Measurements from ENCODE around the gene RRP1.

RRP1 gene

GRCh38 chr21:43759651-43760050 lies 29.7 kb upstream of the RRP1 start:
- DNase-seq, result no peak

DNA sequence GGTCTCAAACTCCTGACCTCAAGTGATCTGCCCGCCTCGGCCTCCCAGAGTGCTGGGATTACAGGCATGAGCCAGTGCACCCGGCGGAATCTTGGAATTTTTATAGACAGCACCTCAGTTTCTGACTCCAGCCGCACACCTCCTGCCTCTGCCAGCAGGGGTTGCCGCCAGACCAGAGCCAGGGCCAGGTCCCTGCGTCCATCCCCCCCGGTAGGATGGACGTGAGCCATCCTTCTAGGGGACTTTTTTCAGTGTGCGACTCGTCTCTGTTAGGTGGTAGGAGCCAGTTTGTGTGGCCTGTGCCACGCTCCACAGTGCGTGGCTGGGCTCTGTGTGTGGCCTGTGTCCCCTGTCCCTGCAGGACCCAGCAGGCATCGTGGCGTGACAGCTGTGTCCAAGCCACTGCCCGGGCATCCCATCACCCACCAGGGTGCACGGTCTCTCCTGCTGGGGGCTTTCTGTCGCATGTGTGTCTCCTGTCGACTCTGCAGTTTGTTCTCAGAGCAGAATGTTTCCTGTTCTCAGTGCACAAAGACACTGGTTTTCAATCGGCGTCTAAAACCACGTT lies 28.9 kb upstream of the RRP1 start:
- DNase-seq, result no peak

GRCh38 chr21:43761886-43762285 lies 27.5 kb upstream of the RRP1 start:
- DNase-seq, result no peak

DNA sequence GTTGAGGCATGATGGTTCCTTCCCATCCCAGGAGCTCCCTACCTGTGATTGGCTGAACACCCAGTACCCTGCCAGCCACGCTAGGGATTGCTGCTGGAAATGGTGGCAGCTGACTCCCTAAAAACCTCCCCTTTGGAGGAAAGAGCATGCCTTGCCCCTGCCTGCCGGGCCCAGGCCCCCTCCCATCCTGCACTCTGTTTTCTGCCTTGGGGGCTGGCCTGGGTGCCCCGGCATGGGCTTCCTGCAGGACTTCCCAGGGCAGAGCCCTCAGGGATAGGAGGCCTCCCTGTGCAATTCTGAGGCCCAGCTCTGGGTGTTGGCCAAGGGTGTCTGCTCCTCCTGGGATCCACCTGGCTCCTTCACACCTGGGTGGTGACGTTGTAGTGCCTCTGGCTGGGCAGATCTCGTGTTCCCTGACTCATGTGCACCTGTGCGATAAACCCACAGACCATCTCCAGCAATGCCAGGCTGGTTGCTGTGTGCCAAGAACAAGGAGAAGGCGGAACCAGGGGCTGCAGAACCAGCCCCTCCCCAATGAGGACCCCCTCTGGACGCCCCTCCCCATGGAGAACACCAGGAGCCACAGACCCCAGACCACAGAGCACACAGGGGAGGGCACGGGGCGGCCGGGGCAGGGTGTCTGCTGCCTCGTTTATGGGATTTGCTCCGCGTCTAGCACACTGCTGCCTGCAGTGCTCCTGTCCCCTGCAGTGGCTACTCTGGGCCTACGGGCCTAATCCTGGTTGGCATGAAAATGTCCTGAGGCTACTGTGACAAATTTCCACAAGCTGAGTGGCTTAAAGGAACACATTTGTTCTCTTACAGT lies 26.9 kb upstream of the RRP1 start:
- DNase-seq, result no peak

DNA sequence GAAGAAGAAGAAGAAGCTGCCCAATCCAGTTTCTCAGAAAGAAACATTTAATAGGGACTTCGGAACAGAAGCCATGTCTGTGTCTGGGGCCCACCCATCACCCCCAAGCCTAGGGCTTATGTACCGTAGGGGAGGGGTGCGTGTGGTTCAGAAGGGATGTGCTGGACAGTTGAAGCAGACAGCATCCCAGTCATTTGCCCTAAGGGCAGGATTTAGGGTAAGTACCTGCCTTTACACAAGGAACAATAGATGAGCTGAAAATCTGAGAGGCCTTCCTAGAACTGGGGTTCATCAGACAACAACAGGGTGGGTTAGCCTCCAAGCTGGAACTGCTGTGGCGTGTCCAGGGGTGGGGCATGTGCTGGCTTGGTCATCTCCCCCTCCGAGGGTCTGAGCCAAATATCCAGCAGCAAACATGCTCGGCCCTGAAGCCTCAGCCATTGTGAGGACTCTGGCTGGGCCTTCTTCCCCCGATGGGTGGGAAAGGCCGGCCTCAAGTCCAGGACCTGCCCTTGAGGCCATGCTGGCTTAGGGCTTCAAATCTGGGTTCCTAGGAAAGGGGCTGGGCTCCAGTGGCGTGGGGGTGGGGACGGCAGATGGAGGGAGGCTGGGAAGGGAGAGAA lies 25.4 kb upstream of the RRP1 start:
- no peak for DNase-seq

GRCh38 chr21:43764576-43765495 lies 24.5 kb upstream of the RRP1 start:
- DNase-seq, result no peak

DNA sequence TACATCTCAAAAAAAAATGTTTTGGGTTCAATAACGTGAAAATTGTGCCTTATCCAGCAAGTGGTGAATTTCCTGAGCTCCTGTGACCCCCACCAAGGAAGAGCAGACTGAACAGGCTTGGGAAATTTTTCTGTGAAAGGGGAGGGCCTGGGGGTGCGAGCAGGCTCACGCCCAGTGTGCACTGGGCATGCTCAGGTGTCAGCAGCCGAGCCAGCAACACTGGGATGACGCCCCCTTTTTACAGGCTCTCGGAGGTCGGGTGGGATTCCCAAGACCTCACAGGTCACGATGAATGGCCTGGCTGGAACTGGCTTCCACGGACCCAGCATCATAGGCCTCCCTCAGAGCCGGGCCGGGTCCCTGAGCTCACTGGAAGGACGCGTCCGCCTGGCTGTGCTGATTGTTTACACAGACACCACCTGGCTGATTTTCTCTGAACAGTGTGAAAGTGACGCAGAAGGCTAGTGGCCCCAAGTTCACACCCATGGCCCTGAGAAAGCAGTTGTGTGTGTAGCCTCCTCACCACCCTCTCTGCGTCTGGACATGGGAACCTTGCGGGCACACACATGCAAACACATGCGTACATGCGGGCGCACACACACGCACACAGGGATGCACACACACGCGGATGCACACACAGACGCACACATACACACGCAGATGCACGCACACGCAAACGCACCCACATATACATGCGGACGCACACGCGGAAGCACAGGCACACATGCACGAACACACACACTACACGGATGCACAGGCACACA lies 22.5 kb upstream of the RRP1 start:
- no peak for DNase-seq

DNA sequence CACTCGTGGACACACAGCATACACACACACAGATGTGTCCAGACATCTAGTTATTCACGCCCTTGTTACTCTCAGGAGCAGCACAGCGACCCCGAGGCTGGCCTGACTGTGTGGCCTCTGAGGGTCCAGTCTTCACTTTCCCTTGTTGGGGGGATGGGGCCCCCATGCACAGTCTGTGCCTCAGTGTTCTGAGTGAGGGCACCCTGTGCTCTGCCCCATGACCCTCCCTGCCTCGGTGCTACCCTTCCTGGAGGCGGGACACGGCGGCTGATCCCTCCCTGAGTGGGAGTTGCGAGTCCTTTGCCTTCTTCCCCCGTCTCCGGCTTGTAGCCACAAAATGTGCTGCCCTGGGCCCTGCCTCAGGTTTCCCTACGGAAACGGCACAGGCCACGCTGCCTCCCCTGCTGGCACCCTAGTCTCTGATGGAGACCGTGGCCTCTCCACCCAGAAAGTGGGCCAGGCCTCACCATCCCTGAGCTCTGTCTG lies 21.8 kb upstream of the RRP1 start:
- no peak for DNase-seq

- DNase-seq, result no peak
These were observed 21.2 kb upstream of the RRP1 start for GRCh38 chr21:43767984-43768867.

GRCh38 chr21:43768868-43769167 lies 20.6 kb upstream of the RRP1 start:
- no peak for DNase-seq

DNA sequence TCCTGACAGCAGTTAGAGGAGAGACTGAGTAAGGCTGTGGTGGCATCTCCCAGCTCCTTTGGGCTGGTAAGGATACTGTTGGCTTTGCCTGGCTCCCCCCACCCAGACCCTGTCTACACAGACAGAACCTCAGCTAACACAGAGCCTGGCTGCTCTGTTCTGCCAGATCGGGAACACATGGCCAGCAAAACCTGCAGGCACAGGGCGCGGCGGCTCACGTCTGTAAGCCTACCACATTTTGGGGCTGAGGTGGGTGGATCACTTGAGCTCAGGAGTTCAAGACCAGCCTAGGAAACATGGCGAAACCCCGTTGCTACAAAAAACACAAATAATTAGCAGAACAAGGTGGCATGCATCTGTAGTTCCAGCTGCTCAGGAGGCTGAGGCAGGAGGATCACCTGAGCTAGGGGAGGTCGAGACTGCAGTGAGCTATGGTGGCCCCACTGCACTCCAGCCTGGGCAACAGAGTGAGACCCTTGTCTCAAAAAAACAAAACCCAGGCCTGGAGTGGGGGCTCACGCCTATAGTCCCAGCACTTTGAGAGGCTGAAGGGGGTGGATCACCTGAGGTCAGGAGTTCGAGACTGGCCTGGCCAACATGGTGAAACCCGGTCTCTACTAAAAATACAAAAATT lies 19.9 kb upstream of the RRP1 start:
- no peak for DNase-seq

- DNase-seq, result no peak
These were observed 19.2 kb upstream of the RRP1 start for GRCh38 chr21:43770066-43770655.

DNA sequence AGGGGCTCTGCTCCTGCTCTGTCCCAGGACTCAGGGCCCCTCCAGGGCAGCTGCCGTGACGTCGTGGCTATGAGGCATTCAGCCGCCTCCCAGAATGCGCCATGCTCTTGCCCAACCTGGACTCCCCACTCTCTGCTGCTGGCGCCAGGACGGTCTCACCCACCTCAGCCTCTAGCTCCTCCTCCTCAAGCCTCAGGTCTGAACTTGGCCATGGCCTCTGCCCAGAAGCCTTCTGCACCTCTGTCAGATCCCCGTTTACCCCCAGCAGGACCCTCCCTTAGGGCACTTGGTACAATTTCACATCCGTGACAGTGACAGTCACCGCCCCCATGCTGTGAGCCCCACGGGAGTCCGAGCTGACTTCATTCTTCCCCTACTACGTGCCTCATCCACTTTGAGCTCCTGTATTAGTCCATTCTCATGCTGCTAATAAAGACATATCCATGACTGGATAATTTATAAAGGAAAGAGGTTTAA lies 18.1 kb upstream of the RRP1 start:
- no peak for DNase-seq

- no peak for DNase-seq
These were observed 17.5 kb upstream of the RRP1 start for GRCh38 chr21:43771698-43772424.

GRCh38 chr21:43772425-43772821 lies 17.0 kb upstream of the RRP1 start:
- DNase-seq, result no peak

DNA sequence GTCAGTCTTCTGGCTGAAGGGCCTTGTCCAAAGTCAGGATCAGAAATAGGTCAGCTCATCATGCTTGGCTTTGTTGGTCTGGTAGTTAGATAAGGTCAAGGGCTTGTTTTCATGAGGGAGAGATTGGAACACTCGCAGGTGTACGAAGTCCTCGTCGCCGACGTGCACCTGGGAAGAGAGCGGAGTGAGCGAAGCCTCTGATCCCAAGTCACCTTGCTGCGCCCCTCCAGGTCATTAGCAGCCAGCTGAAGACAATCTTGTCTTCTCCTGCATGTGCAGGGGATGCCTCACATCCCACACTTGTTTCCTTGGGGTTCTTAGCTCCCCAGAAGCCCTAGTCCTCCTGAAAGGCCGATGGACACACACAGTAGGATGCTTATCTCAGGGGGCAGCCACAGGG lies 15.2 kb upstream of the RRP1 start:
- no peak for DNase-seq

DNA sequence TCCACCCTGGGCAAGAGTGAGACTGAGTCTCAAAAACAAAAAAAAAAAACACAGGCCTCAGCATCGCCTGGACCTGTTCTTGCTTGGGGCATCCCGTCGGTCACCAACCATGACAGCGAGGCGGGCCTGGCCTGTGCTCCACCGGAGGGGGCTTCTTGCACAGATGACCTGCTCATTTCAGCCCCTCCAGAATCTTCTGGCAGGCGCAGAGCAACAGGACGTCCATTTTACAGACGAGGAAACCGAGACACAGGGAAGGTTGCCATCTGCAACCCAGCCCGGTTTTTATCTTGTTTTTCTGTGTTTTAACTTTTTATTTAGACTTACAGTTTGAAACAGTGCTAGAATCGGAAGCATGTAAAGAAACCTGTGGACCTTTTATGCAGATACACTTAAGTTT lies 14.2 kb upstream of the RRP1 start:
- DNase-seq, result no peak

DNA sequence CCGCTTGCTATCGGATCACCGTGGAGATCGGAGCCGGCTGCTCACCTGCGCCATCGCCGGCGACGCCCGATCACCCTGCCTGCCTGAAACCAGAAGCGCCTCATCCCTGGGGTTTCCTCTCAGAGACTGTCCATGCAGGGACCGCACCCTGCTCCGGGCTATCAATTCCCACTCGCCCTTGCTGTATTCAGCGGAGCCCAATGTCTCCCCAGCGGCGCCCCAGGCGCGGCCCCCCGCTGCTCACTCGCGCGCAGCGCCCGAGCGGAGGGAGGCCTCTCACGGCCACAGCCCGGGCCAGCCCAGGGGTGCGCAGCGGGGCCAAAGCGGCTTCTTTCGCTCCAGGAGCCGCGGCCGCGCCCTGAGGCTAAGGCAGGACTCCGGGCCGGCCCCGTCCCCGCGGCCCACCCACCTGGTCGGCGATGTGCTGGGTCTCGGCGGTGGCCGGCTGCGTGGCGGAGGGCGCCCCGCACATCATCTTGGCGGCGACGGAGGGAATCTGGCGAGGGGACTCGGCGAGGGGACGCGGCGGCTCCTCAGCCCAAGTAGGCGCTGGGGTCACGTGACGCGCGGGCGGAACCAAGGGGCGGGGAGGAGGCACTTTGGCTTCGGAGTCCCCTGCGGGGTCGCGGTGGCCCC lies 13.5 kb upstream of the RRP1 start, which contains the start of gene CSTB:
TSS of gene CSTB (minus strand) at position 514 of the 636 bp plus-strand sequence. CDS start at position 475, 39 bp downstream.
- peak in 1 of 2 experiments; percentile 82 for DNase-seq

DNA sequence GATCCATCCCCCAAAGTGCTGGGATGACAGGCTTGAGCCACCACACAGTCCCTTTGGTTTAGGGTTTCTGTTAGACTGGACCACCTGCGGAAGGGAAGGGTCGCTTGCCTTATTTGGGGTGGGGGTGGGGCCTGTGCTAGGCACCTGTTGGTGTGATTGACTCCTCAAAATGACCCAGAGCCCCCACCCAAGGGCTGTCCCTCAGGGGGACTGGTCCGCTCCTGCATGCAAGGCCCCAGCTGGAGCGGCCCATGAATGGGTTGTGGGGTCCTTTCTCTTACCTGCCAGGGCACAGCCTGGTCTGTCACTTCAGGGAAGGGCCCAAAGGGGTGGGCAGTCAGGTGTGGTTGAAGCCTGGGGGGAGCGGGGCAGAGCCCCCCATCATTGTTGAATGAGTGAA lies 11.4 kb upstream of the RRP1 start:
- no peak for DNase-seq
